ENCODE results near the gene MT1G.

The MT1G gene

DNA sequence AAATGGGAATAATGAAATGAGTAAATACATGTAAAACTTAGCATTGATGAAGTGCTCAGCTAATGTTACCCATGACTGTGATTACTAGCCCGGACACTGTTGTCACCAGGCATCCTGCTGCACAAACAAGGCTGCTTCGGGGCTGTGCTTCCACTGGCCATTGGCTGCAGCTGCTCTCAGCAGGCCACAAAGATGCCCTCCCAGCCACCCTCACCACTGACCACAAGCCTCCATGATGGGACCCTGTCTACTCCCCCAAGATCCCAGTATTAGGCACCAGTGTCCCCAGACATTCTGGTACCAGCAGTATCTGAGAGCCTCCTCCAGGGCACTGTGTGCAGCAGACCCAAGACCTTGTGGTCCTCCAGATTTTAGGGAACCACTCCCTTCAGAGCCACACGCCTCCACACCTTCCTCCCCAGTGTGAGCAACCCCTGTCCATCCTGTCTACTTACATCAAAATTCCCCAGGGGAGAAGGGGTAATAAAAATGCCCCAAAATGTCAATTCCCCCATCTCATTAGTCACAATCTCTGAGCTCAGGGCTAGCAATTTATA lies 42.4 kb upstream of the MT1G start:
- Mint-ChIP-seq H3K36me3 (ENCODE audit: low read depth) (no peaks in the 10 kb centered on the region), H3K4me1 (no peaks in the 10 kb centered on the region), H3K9me3 (no peaks in the 10 kb centered on the region), H3K27me3 (ENCODE audit: low read depth) (peaks cover 22% of the 10 kb centered on the region), H3K4me3 (no peak overlapping the region), H3K27ac (no peak overlapping the region)
- TF ChIP-seq, protein P1, sequence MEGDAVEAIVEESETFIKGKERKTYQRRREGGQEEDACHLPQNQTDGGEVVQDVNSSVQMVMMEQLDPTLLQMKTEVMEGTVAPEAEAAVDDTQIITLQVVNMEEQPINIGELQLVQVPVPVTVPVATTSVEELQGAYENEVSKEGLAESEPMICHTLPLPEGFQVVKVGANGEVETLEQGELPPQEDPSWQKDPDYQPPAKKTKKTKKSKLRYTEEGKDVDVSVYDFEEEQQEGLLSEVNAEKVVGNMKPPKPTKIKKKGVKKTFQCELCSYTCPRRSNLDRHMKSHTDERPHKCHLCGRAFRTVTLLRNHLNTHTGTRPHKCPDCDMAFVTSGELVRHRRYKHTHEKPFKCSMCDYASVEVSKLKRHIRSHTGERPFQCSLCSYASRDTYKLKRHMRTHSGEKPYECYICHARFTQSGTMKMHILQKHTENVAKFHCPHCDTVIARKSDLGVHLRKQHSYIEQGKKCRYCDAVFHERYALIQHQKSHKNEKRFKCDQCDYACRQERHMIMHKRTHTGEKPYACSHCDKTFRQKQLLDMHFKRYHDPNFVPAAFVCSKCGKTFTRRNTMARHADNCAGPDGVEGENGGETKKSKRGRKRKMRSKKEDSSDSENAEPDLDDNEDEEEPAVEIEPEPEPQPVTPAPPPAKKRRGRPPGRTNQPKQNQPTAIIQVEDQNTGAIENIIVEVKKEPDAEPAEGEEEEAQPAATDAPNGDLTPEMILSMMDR (IDR thresholded peaks at IDR 0.05; ENCODE audit: unreplicated experiment in 3 of 3) = no peak

GRCh38 chr16:56709443-56710040 lies 41.7 kb upstream of the MT1G start:
- Mint-ChIP-seq H3K27me3 (ENCODE audit: low read depth) (peaks cover 21% of the 10 kb centered on the region), H3K9me3 (no peaks in the 10 kb centered on the region), H3K36me3 (ENCODE audit: low read depth) (no peaks in the 10 kb centered on the region), H3K4me3 (no peak overlapping the region), H3K4me1 (no peaks in the 10 kb centered on the region), H3K27ac (no peak overlapping the region)
- TF ChIP-seq, protein P1 (IDR thresholded peaks at IDR 0.05; ENCODE audit: unreplicated experiment in 3 of 3) = no peak

DNA sequence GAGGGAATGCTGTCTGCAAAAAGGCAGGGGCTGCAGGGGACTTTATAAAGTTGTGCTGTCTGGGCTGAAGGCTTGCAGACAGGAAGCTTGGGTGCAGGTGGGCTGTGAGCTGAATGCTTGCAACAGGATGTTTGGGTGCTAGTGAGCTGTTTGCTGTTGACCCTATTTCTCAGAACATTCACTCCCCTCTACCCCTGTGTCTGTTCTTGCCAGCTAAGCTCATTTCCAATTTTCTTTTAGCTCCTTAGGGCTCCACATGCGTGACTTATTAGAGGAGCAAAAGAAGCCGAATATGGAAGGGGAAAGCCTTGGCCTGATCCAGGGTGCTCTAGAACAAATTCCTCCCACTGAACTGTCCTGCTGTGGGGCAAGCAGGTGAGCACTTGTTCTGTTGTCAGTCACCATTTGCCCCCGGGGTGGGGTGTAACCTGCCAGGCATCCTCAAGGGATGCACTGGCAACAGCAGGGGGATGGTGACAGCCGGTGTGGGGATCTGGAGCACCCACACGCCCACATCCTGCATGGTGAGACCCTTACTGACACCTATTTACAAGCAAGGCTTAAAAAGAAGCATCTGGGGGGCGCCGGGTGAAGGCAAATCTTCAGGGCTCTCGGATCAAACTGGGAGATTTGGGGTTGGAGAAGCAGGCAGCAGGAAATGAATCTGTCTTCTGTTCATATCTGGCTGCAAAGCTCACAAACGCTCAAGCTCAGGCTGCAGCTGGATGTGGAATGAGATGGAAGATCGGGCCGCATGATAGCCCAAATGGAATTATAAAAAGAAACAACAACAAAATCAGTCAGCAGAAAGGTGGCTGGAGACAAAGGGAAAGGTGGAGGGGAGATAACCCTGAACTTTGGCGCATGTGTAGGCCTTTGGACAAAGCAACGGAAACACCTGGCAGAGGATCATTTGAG lies 40.9 kb upstream of the MT1G start:
- H3K4me3 Mint-ChIP-seq = no peak overlapping the region
- H3K4me1 Mint-ChIP-seq = no peaks in the 10 kb centered on the region
- no peaks in the 10 kb centered on the region for H3K9me3 Mint-ChIP-seq
- H3K27me3 Mint-ChIP-seq (ENCODE audit: low read depth) = peaks cover 20% of the 10 kb centered on the region
- TF ChIP-seq, protein P1 (IDR thresholded peaks at IDR 0.05; ENCODE audit: unreplicated experiment in 3 of 3) = no peak
- H3K36me3 Mint-ChIP-seq (ENCODE audit: low read depth) = no peaks in the 10 kb centered on the region
- no peak overlapping the region for H3K27ac Mint-ChIP-seq

GRCh38 chr16:56702836-56703235 lies 35.0 kb upstream of the MT1G start:
- TF ChIP-seq, protein P1 (IDR thresholded peaks at IDR 0.05; ENCODE audit: unreplicated experiment in 3 of 3) = no peak
- no peak overlapping the region for H3K4me3 Mint-ChIP-seq
- H3K27ac Mint-ChIP-seq = no peak overlapping the region
- H3K4me1 Mint-ChIP-seq = no peaks in the 10 kb centered on the region
- peaks cover 2% of the 10 kb centered on the region for H3K9me3 Mint-ChIP-seq
- H3K36me3 Mint-ChIP-seq (ENCODE audit: low read depth) = no peaks in the 10 kb centered on the region
- peaks cover 19% of the 10 kb centered on the region for H3K27me3 Mint-ChIP-seq (ENCODE audit: low read depth)

DNA sequence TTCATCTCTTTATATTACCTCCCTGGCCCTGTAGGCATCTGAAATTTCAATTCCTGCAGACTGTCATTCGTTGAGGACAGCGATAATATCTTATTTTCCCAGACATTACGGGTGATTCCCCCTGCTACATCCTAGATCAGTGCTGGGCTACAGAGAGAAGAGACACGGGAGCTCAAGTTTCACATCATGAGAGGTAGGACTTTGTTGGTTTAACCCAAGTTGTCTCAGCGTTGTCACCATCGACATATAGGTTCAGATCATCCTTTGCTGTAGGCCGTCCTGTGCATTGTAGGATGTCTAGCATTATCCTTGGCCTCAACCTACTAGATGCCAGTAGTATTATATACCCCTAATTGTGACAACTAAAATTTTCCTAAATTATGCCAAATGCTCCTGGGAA lies 33.7 kb upstream of the MT1G start:
- Mint-ChIP-seq H3K27ac (no peak overlapping the region), H3K4me1 (no peaks in the 10 kb centered on the region), H3K36me3 (ENCODE audit: low read depth) (no peaks in the 10 kb centered on the region)

More for the DNA sequence above, 33.7 kb upstream of the MT1G start:
- TF ChIP-seq, protein P1 (IDR thresholded peaks at IDR 0.05; ENCODE audit: unreplicated experiment in 3 of 3) = no peak
- peaks cover 7% of the 10 kb centered on the region for H3K9me3 Mint-ChIP-seq
- H3K4me3 Mint-ChIP-seq = no peak overlapping the region
- H3K27me3 Mint-ChIP-seq (ENCODE audit: low read depth) = peaks cover 19% of the 10 kb centered on the region

Data from nephron (organoid).